ENCODE results near the gene HSF2. TPM values are rescaled to one million over a fixed set of nuclear protein-coding genes. Genes with fewer than 3 reads are reported as not detected.

The HSF2 gene
- total and polyA plus RNA-seq, 10 of the 15 experiments (the other 5 are each of a cell fraction or from before 2014, with no cell fraction given): 9.5 to 38.3 (median 16.8) TPM

- TF ChIP-seq YY1 (IDR thresholded peaks at IDR 0.05; ENCODE audit: low read depth, low read length): no peak
- TF ChIP-seq KDM1A (IDR thresholded peaks at IDR 0.05; ENCODE audit: borderline replicate concordance): no peak
- no peak for TF ChIP-seq SUPT20H (IDR thresholded peaks at IDR 0.05; ENCODE audit: borderline replicate concordance, control insufficient read depth, low read depth, low read length)
Measured at GRCh38 chr6:122394016-122394415, 5.4 kb upstream of the HSF2 start (continued).

- TF ChIP-seq RUNX3 (IDR thresholded peaks at IDR 0.05; ENCODE audit: low read length) (peak; percentile 29; the same call in 1 of the 2 replicates), MXI1 (IDR thresholded peaks at IDR 0.05; ENCODE audit: low read depth, low read length) (0 out of 2 replicates have a peak, but pooled peaks have one; percentile 44), POU2F2 (IDR thresholded peaks at IDR 0.05; ENCODE audit: borderline replicate concordance, low read depth, low read length) (peak; percentile 46; the same call in 1 of the 3 replicates), NFXL1 (IDR thresholded peaks at IDR 0.05; ENCODE audit: borderline replicate concordance) (no peak), YY1 (IDR thresholded peaks at IDR 0.05; ENCODE audit: low read depth, low read length) (peak; percentile 6; the same call in 1 of the 2 replicates), TCF7 (IDR thresholded peaks at IDR 0.05; ENCODE audit: borderline replicate concordance) (no peak), MEF2B (IDR thresholded peaks at IDR 0.05; ENCODE audit: partially characterized antibody, poor library complexity, severe bottlenecking) (peak; percentile 9)
- intact Hi-C loops (cut with micrococcal nuclease; ENCODE audit: unreplicated experiment) (loop anchor here (2.0 kb wide), 1 partner anchor 72 kb away; the partner anchor contains the start of gene SERINC1), in situ Hi-C loops (cut with MboI) (no loop called here)
- H3K27ac ChIP-seq (ENCODE audit: control insufficient read depth, insufficient read depth): no peak overlapping the region
- RAD21 ChIA-PET (ENCODE audit: unreplicated experiment): interaction anchor here (1.0 to 1.5 kb wide), 3 partner anchors 15 to 72 kb away, joined by 3 to 4 read pairs (median 3); partner anchors contain the start of gene SERINC1
- H3K4me1 ChIP-seq (ENCODE audit: control insufficient read depth, insufficient read depth, low read length): no peaks in the 10 kb centered on the region; the same call in none of the 2 replicates
- DNase-seq (ENCODE audit: low read depth, low spot score) (no peak), FAIRE-seq (peak; percentile 41), ATAC-seq (no peak)
- POLR2A ChIA-PET: interaction anchor here (1.5 to 1.6 kb wide), 2 partner anchors 10 to 73 kb away, joined by 4 to 9 read pairs; partner anchors contain the start of gene SERINC1
- BruUV-seq (replicated peaks): no TSS peak
- CTCF ChIA-PET: interaction anchor here (1.0 to 1.2 kb wide), 3 partner anchors 8 to 17 kb away, joined by 3 to 5 read pairs (median 3); no protein-coding TSS in a partner anchor
- 7% methylated on average over 2 of the region's 2 CpGs for WGBS (ENCODE audit: insufficient coverage, insufficient replicate concordance, low lambda C conversion rate, missing lambda C conversion rate)
- peak overlapping the region; percentile 29; the same call in 1 of the 2 replicates for H3K4me3 ChIP-seq
- peaks cover 35% of the 10 kb centered on the region for H3K79me2 ChIP-seq (ENCODE audit: control insufficient read depth, insufficient read depth, low read length)
- H3K36me3 ChIP-seq (ENCODE audit: control insufficient read depth in 2 of 2, insufficient read depth in 2 of 2, low read length in 1 of 2): no peaks in the 10 kb centered on the region
- H4K20me1 ChIP-seq (ENCODE audit: control insufficient read depth, insufficient read depth): no peaks in the 10 kb centered on the region
- H3K4me2 ChIP-seq (ENCODE audit: control insufficient read depth, insufficient read depth): peak overlapping the region; percentile 40; the same call in 1 of the 2 replicates
- H3K27me3 ChIP-seq (replicated peaks in 1 of 2; ENCODE audit: control insufficient read depth in 2 of 2, insufficient read depth in 2 of 2, low read length in 1 of 2): no peaks in the 10 kb centered on the region
- SMC1A ChIA-PET (ENCODE audit: uncharacterized antibody, unreplicated experiment): interaction anchor here (0.7 kb wide), 1 partner anchor 67 kb away, joined by 3 read pairs; no protein-coding TSS in a partner anchor
- H3K9ac ChIP-seq (ENCODE audit: control insufficient read depth, insufficient read depth, low read length): no peak overlapping the region
- H3K9me3 ChIP-seq (replicated peaks; ENCODE audit: control insufficient read depth, insufficient read depth, low read length): no peaks in the 10 kb centered on the region
- H2AFZ ChIP-seq (ENCODE audit: control insufficient read depth, low read depth, low read length): peak overlapping the region; percentile 82
Measured at GRCh38 chr6:122399055-122399347, 451 bp upstream of the HSF2 start.
